IMR-90 (cell line): ENCODE measurements around the gene ZNF451. TPM values are rescaled to one million over a fixed set of nuclear protein-coding genes. Genes with fewer than 3 reads are reported as not detected.

ENCODE experiments used
- ATAC-seq: fragments of 200-7000 bp; cut with Tn5 transposase; 2 replicates; pipeline ENCODE4 v1.9.1; 2020; ENCODE audit warnings: low read depth, mild to moderate bottlenecking, moderate library complexity
- BruUV-seq: library from RNA; stranded (reverse); fragments of 400-500 nt; replicated peaks from 2 replicates; lab custom pipeline; 2021; lab: Mats Ljungman, UMichigan
- CTCF ChIA-PET: fragments of 300-600 bp; formaldehyde crosslinking; extraction: SDS; loops from one replicate; lab custom pipeline; 2021; ENCODE audit warnings: antibody characterized with exemption; lab: Yijun Ruan, JAX
- POLR2A ChIA-PET: fragments of 300-600 bp; sonication (Branson Sonifier 250); formaldehyde crosslinking; loops from one replicate; lab custom pipeline; 2022; ENCODE audit warnings: antibody characterized with exemption; ENCODE audit not compliant: unreplicated experiment; lab: Charles Lee
- DNase-seq: peaks from one replicate; pipeline ENCODE4 v3.0.0; 2013
- H2AFZ ChIP-seq: replicated peaks from 2 replicates; pipeline ENCODE3; 2013; ENCODE audit warnings: low read length, mild to moderate bottlenecking; ENCODE audit not compliant: poor library complexity
- H2AK5ac ChIP-seq: 2 replicates; pipeline ENCODE4 v1.6.1; 2013; ENCODE audit warnings: low read depth, low read length, inconsistent platforms
- H2AK9ac ChIP-seq: replicated peaks from 2 replicates; pipeline ENCODE3; 2013; ENCODE audit warnings: mild to moderate bottlenecking, low read depth, low read length, moderate library complexity; ENCODE audit not compliant: poor library complexity
- H2BK120ac ChIP-seq: 2 replicates; pipeline ENCODE4 v1.6.1; 2013; ENCODE audit warnings: low read depth, low read length, inconsistent platforms
- H2BK15ac ChIP-seq: 3 replicates; pipeline ENCODE4 v1.6.1; 2013; ENCODE audit warnings: low read depth, low read length, inconsistent platforms
- H2BK20ac ChIP-seq: 2 replicates; pipeline ENCODE4 v1.6.1; 2013; ENCODE audit warnings: low read depth, mild to moderate bottlenecking, inconsistent platforms, low read length, moderate library complexity
- H2BK5ac ChIP-seq: 2 replicates; pipeline ENCODE4 v1.6.1; 2013; ENCODE audit warnings: mild to moderate bottlenecking, low read depth, low read length, inconsistent platforms; ENCODE audit not compliant: poor library complexity, severe bottlenecking
- H3K14ac ChIP-seq: replicated peaks from 2 replicates; pipeline ENCODE4 v1.6.1; 2013; ENCODE audit warnings: low read depth, low read length, inconsistent platforms
- H3K18ac ChIP-seq: 2 replicates; pipeline ENCODE4 v1.6.1; 2013; ENCODE audit warnings: low read depth, low read length, control low read depth
- H3K23ac ChIP-seq: 2 replicates; pipeline ENCODE4 v1.6.1; 2013; ENCODE audit warnings: low read depth, low read length, inconsistent platforms
- H3K27ac ChIP-seq: 2 replicates; pipeline ENCODE4 v1.5.1; 2013; ENCODE audit warnings: mild to moderate bottlenecking, control low read depth, low read length; ENCODE audit not compliant: insufficient read depth
- H3K27me3 ChIP-seq: 2 replicates; pipeline ENCODE4 v1.6.1; 2013; ENCODE audit warnings: low read length; ENCODE audit not compliant: control insufficient read depth, insufficient read depth
- H3K36me3 ChIP-seq: 2 replicates; pipeline ENCODE4 v1.6.1; 2013; ENCODE audit warnings: low read length, mixed read lengths; ENCODE audit not compliant: control insufficient read depth, insufficient read depth
- H3K4ac ChIP-seq: 2 replicates; pipeline ENCODE4 v1.6.1; 2013; ENCODE audit warnings: low read depth, low read length, inconsistent platforms
- H3K4me1 ChIP-seq: 2 replicates; pipeline ENCODE4 v1.6.1; 2013; ENCODE audit warnings: low read length, mixed read lengths; ENCODE audit not compliant: control insufficient read depth, insufficient read depth
- H3K4me2 ChIP-seq: 2 replicates; pipeline ENCODE4 v1.6.1; 2013; ENCODE audit warnings: low read depth, mild to moderate bottlenecking, control low read depth, low read length, moderate library complexity
- H3K4me3 ChIP-seq: 2 replicates; pipeline ENCODE4 v1.5.1; 2013; ENCODE audit warnings: low read depth, mild to moderate bottlenecking, control low read depth, low read length, moderate library complexity; ENCODE audit not compliant: insufficient read depth
- H3K56ac ChIP-seq: 2 replicates; pipeline ENCODE4 v1.6.1; 2013; ENCODE audit warnings: low read length, inconsistent platforms; ENCODE audit not compliant: insufficient read depth; ENCODE audit errors: extremely low read depth
- H3K79me1 ChIP-seq, 2 experiments: 2 replicates each; pipeline ENCODE4 v1.6.1; 2013; ENCODE audit warnings: low read length in 2 of 2, inconsistent platforms in 1 of 2, low read depth in 1 of 2
- H3K9ac ChIP-seq: 2 replicates; pipeline ENCODE4 v1.6.1; 2013; ENCODE audit warnings: low read depth, low read length, control low read depth
- H3K9me1 ChIP-seq: 2 replicates; pipeline ENCODE4 v1.6.1; 2013; ENCODE audit warnings: low read length, inconsistent platforms; ENCODE audit not compliant: insufficient read depth
- H3K9me3 ChIP-seq: 2 replicates; pipeline ENCODE4 v1.6.1; 2013; ENCODE audit warnings: low read length; ENCODE audit not compliant: control insufficient read depth, insufficient read depth
- H4K20me1 ChIP-seq: 2 replicates; pipeline ENCODE4 v1.6.1; 2013; ENCODE audit warnings: low read length, inconsistent platforms; ENCODE audit not compliant: insufficient read depth
- H4K5ac ChIP-seq: 2 replicates; pipeline ENCODE4 v1.6.1; 2013; ENCODE audit warnings: mild to moderate bottlenecking, low read depth, low read length, control low read depth
- H4K8ac ChIP-seq, 2 experiments: 2 replicates each; pipeline ENCODE4 v1.6.1; 2013; ENCODE audit warnings: low read depth in 2 of 2, low read length in 2 of 2, control low read depth in 1 of 2, inconsistent platforms in 1 of 2
- H4K91ac ChIP-seq: 2 replicates; pipeline ENCODE4 v1.6.1; 2013; ENCODE audit warnings: low read depth, low read length, inconsistent platforms; ENCODE audit not compliant: insufficient read depth
- BHLHE40 ChIP-seq: fragments of 150-350 bp; IDR thresholded peaks from 2 replicates; pipeline ENCODE4 v1.6.1; 2016; ENCODE audit warnings: mild to moderate bottlenecking, low read depth, low read length
- CEBPB ChIP-seq: IDR thresholded peaks from 2 replicates; pipeline ENCODE4 v1.6.1; 2012; ENCODE audit warnings: low read depth, low read length, improper control_type of control experiment
- CHD1 ChIP-seq: IDR thresholded peaks from 2 replicates; pipeline ENCODE4 v1.6.1; 2012; ENCODE audit warnings: low read depth, low read length, improper control_type of control experiment
- CTCF ChIP-seq: conservative IDR thresholded peaks from 2 replicates; pipeline ENCODE4 v1.5.1; 2012; ENCODE audit warnings: mild to moderate bottlenecking, low read depth, low read length, improper control_type of control experiment
- ELK1 ChIP-seq: fragments of 150-350 bp; IDR thresholded peaks from 2 replicates; pipeline ENCODE4 v1.6.1; 2016; ENCODE audit warnings: low read depth, mild to moderate bottlenecking, low read length, moderate library complexity, borderline replicate concordance
- FOS ChIP-seq: fragments of 150-350 bp; IDR thresholded peaks from 2 replicates; pipeline ENCODE4 v1.6.1; 2016; ENCODE audit warnings: low read depth, low read length
- POLR2A ChIP-seq: IDR thresholded peaks from 2 replicates; pipeline ENCODE4 v1.6.1; 2012; ENCODE audit warnings: mild to moderate bottlenecking, low read depth, low read length
- RAD21 ChIP-seq: IDR thresholded peaks from 2 replicates; pipeline ENCODE4 v1.6.1; 2012; ENCODE audit warnings: low read length, improper control_type of control experiment
- RFX5 ChIP-seq: IDR thresholded peaks from 2 replicates; pipeline ENCODE4 v1.8.0; 2012; ENCODE audit warnings: low read depth, mild to moderate bottlenecking, low read length, moderate library complexity
- SMC3 ChIP-seq: fragments of 150-350 bp; IDR thresholded peaks from 2 replicates; pipeline ENCODE4 v1.6.1; 2016; ENCODE audit warnings: low read depth, mild to moderate bottlenecking, antibody characterized with exemption, low read length, moderate library complexity
- USF2 ChIP-seq: fragments of 150-350 bp; IDR thresholded peaks from 2 replicates; pipeline ENCODE4 v1.6.1; 2017; ENCODE audit warnings: mild to moderate bottlenecking, antibody characterized with exemption, low read length, low read depth
- WGBS, 2 experiments: methylation state at CpG; one replicate each; pipeline versions ENCODE4 v1.1.5 to v1.1.7; 2013; ENCODE audit warnings: missing lambda C conversion rate in 2 of 2; ENCODE audit not compliant: insufficient read length in 1 of 2; ENCODE audit errors: extremely low coverage in 2 of 2; 5-methylcytosine and 5-hydroxymethylcytosine counted together
- dilution Hi-C: fragments of 300-500 bp; cut with HindIII; formaldehyde crosslinking; loops from one replicate; pipeline ENCODE4 v1.14.3; 2018; ENCODE audit warnings: low sequenced_read_pairs; ENCODE audit not compliant: unreplicated experiment
- in situ Hi-C: fragments of 300-500 bp; cut with MboI; formaldehyde crosslinking; loops from 3 replicates; pipeline ENCODE4 v1.14.3; 2019; ENCODE audit warnings: low sequenced_read_pairs, inconsistent platforms, mixed read lengths
- intact Hi-C: fragments of 100-400 bp; cut with micrococcal nuclease; formaldehyde crosslinking; loops from 2 replicates; pipeline ENCODE4 v1.10.0; 2022
- polyA plus RNA-seq, 3 experiments: library from polyadenylated mRNA; depleted of rRNA; stranded (reverse); fragments of >200 nt; gene quantifications; 2 replicates each; pipeline ENCODE4 v1.2.3, GENCODE V29; 2012; ENCODE audit warnings: low replicate concordance in 1 of 3
- total RNA-seq: library from RNA; depleted of rRNA; stranded (reverse); fragments of >200 nt; gene quantifications from 2 replicates; pipeline ENCODE4 v1.2.3, GENCODE V29; 2012

ZNF451 gene
- total and polyA plus RNA-seq, 2 of the 4 experiments (the other 2 are of a cell fraction): 10.0 to 48.6 TPM

GRCh38 chr6:57137350-57137749 is 47.4 kb downstream of the ZNF451 start:
- Histone ChIP-seq H2BK15ac (no peak overlapping the region), H2BK5ac (no peak overlapping the region), H3K14ac (no peak overlapping the region), H3K4ac (no peak overlapping the region), H2AFZ (no peak overlapping the region), H3K23ac (no peak overlapping the region), H4K91ac (no peak overlapping the region), H3K36me3 (peaks cover 10% of the 10 kb centered on the region), H2BK120ac (no peak overlapping the region), H2AK9ac (no peak overlapping the region), H3K9me1 (no peaks in the 10 kb centered on the region; the same call in 1 of the 2 replicates), H3K9ac (no peak overlapping the region), H2AK5ac (no peak overlapping the region), H3K27ac (no peak overlapping the region), H4K5ac (no peak overlapping the region), H3K4me1 (no peaks in the 10 kb centered on the region), H3K4me2 (no peak overlapping the region), H3K56ac (no peak overlapping the region), H3K27me3 (no peaks in the 10 kb centered on the region), H3K9me3 (no peaks in the 10 kb centered on the region), H4K20me1 (no peaks in the 10 kb centered on the region), H3K18ac (no peak overlapping the region), H3K4me3 (no peak overlapping the region), H2BK20ac (no peak overlapping the region), H3K79me1 (peaks cover 3 to 11% of the 10 kb centered on the region in 2 experiments; a peak in 3 of 4 replicates), H4K8ac (no peak overlapping the region)
- CTCF ChIA-PET: no interaction called here
- DNase-seq: no peak
- intact Hi-C loops: no loop called here
- dilution Hi-C loops: no loop called here
- TF ChIP-seq SMC3: no peak
- TF ChIP-seq USF2: no peak
- no peak for TF ChIP-seq CTCF
- TF ChIP-seq RAD21: no peak
- TF ChIP-seq CHD1: no peak
- TF ChIP-seq CEBPB: no peak
- no peak for TF ChIP-seq POLR2A
- TF ChIP-seq ELK1: no peak
- TF ChIP-seq FOS: no peak
- TF ChIP-seq RFX5: no peak
- no peak for TF ChIP-seq BHLHE40
- no CpG with 5 or more reads among the region's 2 CpGs for WGBS, 2 experiments
- in situ Hi-C loops: no loop called here
- no TSS peak for BruUV-seq
- POLR2A ChIA-PET: no interaction called here
- no peak for ATAC-seq
